Measurements from ENCODE around the gene UST. TPM values are rescaled to one million over a fixed set of nuclear protein-coding genes. Genes with fewer than 3 reads are reported as not detected.

UST gene
- total and polyA plus RNA-seq, 2 donors (not counting 1 experiment from before 2014, with no cell fraction given): 7.3 to 16.9 TPM

GRCh38 chr6:148850964-148851363 is 104.1 kb downstream of the UST start:
- peaks cover 28% of the 10 kb centered on the region for H4K20me1 ChIP-seq (ENCODE audit: control insufficient read depth, insufficient read depth, low read length, poor library complexity, severe bottlenecking)
- H3K27me3 ChIP-seq (replicated peaks in 1 of 4; ENCODE audit: control extremely low read depth in 1 of 4, control insufficient read depth in 3 of 4, insufficient read depth in 4 of 4, low read length in 3 of 4): no peaks in the 10 kb centered on the region
- no peak overlapping the region for H3K4me2 ChIP-seq (replicated peaks; ENCODE audit: low read depth, low read length, poor library complexity, severe bottlenecking)
- H3K4me3 ChIP-seq (ENCODE audit: control extremely low read depth in 1 of 5, extremely low read depth in 1 of 5, insufficient read depth in 1 of 5, low read depth in 2 of 5, low read length in 4 of 5): no peak overlapping the region
- TF ChIP-seq EZH2 (IDR thresholded peaks at IDR 0.05; ENCODE audit: borderline replicate concordance, insufficient read depth, low read depth, low read length, poor library complexity, severe bottlenecking) (no peak), CTCF (IDR thresholded peaks at IDR 0.05) (no peak)
- peaks cover 60% of the 10 kb centered on the region for H3K4me1 Mint-ChIP-seq
- H3K27me3 Mint-ChIP-seq: no peaks in the 10 kb centered on the region
- ChIA-PET CTCF (no interaction called here), POLR2A (no interaction called here)
- H3K4me1 ChIP-seq (ENCODE audit: control insufficient read depth in 2 of 2, insufficient read depth in 2 of 2, low read length in 2 of 2): peaks cover 24 to 50% of the 10 kb centered on the region in 2 donors
- H3K4me3 Mint-ChIP-seq: no peak overlapping the region
- intact Hi-C loops (cut with micrococcal nuclease): no loop called here
- no peaks in the 10 kb centered on the region for H3K36me3 ChIP-seq (replicated peaks in 1 of 2; ENCODE audit: control extremely low read depth in 1 of 2, control insufficient read depth in 1 of 2, extremely low read depth in 1 of 2, insufficient read depth in 2 of 2, low read length in 1 of 2)
- no peaks in the 10 kb centered on the region for H3K9me3 ChIP-seq (ENCODE audit: control extremely low read depth in 1 of 3, control insufficient read depth in 2 of 3, insufficient read depth in 1 of 3, low read length in 2 of 3)
- H3K9me3 Mint-ChIP-seq (ENCODE audit: insufficient read depth): no peaks in the 10 kb centered on the region
- peaks cover 78% of the 10 kb centered on the region for H3K79me2 ChIP-seq (ENCODE audit: control insufficient read depth, insufficient read depth, low read length)
- no peak overlapping the region for H2AFZ ChIP-seq (ENCODE audit: insufficient read depth, low read depth, low read length, poor library complexity, severe bottlenecking)
- DNase-seq (no peak), ATAC-seq (ENCODE audit: low read depth) (no peak)
- H3K27ac ChIP-seq (ENCODE audit: low read length in 2 of 2): no peak overlapping the region
- H3K9ac ChIP-seq (ENCODE audit: low read length): no peak overlapping the region
- no peak overlapping the region for H3K27ac Mint-ChIP-seq
- WGBS (ENCODE audit: insufficient coverage): no CpG with 5 or more reads among the region's 3 CpGs

- Histone ChIP-seq H3K27me3 (replicated peaks in 1 of 4; ENCODE audit: control extremely low read depth in 1 of 4, control insufficient read depth in 3 of 4, insufficient read depth in 4 of 4, low read length in 3 of 4) (no peaks in the 10 kb centered on the region), H4K20me1 (ENCODE audit: control insufficient read depth, insufficient read depth, low read length, poor library complexity, severe bottlenecking) (peaks cover 28% of the 10 kb centered on the region), H3K4me1 (ENCODE audit: control insufficient read depth in 2 of 2, insufficient read depth in 2 of 2, low read length in 2 of 2) (peaks cover 24 to 46% of the 10 kb centered on the region in 2 donors), H3K4me2 (replicated peaks; ENCODE audit: low read depth, low read length, poor library complexity, severe bottlenecking) (no peak overlapping the region), H3K4me3 (ENCODE audit: control extremely low read depth in 1 of 5, extremely low read depth in 1 of 5, insufficient read depth in 1 of 5, low read depth in 2 of 5, low read length in 4 of 5) (no peak overlapping the region), H2AFZ (ENCODE audit: insufficient read depth, low read depth, low read length, poor library complexity, severe bottlenecking) (no peak overlapping the region), H3K27ac (ENCODE audit: low read length in 2 of 2) (no peak overlapping the region), H3K79me2 (ENCODE audit: control insufficient read depth, insufficient read depth, low read length) (peaks cover 80% of the 10 kb centered on the region), H3K9me3 (ENCODE audit: control extremely low read depth in 1 of 3, control insufficient read depth in 2 of 3, insufficient read depth in 1 of 3, low read length in 2 of 3) (no peaks in the 10 kb centered on the region), H3K36me3 (replicated peaks in 1 of 2; ENCODE audit: control extremely low read depth in 1 of 2, control insufficient read depth in 1 of 2, extremely low read depth in 1 of 2, insufficient read depth in 2 of 2, low read length in 1 of 2) (no peaks in the 10 kb centered on the region), H3K9ac (ENCODE audit: low read length) (no peak overlapping the region)
- ChIA-PET POLR2A (interaction anchor here (0.7 kb wide), 1 partner anchor 62 kb away, joined by 4 read pairs; no protein-coding TSS in a partner anchor), CTCF (no interaction called here)
- H3K9me3 Mint-ChIP-seq (ENCODE audit: insufficient read depth): no peaks in the 10 kb centered on the region
- no peak overlapping the region for H3K27ac Mint-ChIP-seq
- H3K4me1 Mint-ChIP-seq: peaks cover 56% of the 10 kb centered on the region
- DNase-seq: no peak
- no peak for ATAC-seq (ENCODE audit: low read depth)
- H3K4me3 Mint-ChIP-seq: peak overlapping the region; percentile 23
- 85% methylated on average over 12 of the region's 16 CpGs for WGBS (ENCODE audit: insufficient coverage)
- intact Hi-C loops (cut with micrococcal nuclease): loop anchor here (2.0 kb wide), 1 partner anchor 13 kb away; no protein-coding TSS in a partner anchor
- no peaks in the 10 kb centered on the region for H3K27me3 Mint-ChIP-seq
- TF ChIP-seq CTCF (IDR thresholded peaks at IDR 0.05) (no peak), EZH2 (IDR thresholded peaks at IDR 0.05; ENCODE audit: borderline replicate concordance, insufficient read depth, low read depth, low read length, poor library complexity, severe bottlenecking) (no peak)
Observed at GRCh38 chr6:148851683-148852556, 105.1 kb downstream of the UST start.
